Peyer's patch (tissue), 4 donors: ENCODE data around the gene RPL11.

Source experiments
- CTCF ChIP-seq, 6 experiments: fragments of 450-650 bp in 4 of 6; fragments of 200-600 bp in 2 of 6; sonication (generic) in 1 of 6; IDR thresholded peaks; one replicate each; pipeline ENCODE4 v1.5.1; 2017 to 2019; ENCODE audit warnings: antibody characterized with exemption in 6 of 6, mild to moderate bottlenecking in 3 of 6, moderate library complexity in 1 of 6
- POLR2A ChIP-seq, 2 donors: fragments of 450-650 bp; IDR thresholded peaks; one replicate each; pipeline ENCODE4 v1.5.1; 2017; ENCODE audit warnings: antibody characterized with exemption in 2 of 2, mild to moderate bottlenecking in 2 of 2, moderate library complexity in 2 of 2

GRCh38 chr1:23644555-23644866, 47.1 kb upstream of the RPL11 start:
- TF ChIP-seq CTCF (IDR thresholded peaks at IDR 0.05) (no peak), POLR2A (IDR thresholded peaks at IDR 0.05) (no peak)
